Motor neuron (in vitro differentiated cells): ENCODE measurements around the gene LRRC27. TPM values are rescaled to one million over a fixed set of nuclear protein-coding genes. Genes with fewer than 3 reads are reported as not detected.
"Not testable (repeated sequence)": the region's sequence is repeated elsewhere in the genome, so short reads cannot be mapped to it uniquely, and the experiment has no call there.

Experiments
- ATAC-seq, 8 experiments: fragments of 200-7000 bp; cut with Tn5 transposase; replicated peaks in 6 of 8; 2 replicates each; pipeline ENCODE4 v1.8.0; 2021; ENCODE audit warnings: mild to moderate bottlenecking in 8 of 8, moderate library complexity in 8 of 8
- H3K27ac ChIP-seq, 2 donors: fragments of 250-450 bp; sonication (Bioruptor Pico); 2 replicates each; pipeline ENCODE4 v1.9.0; 2021; ENCODE audit warnings: antibody characterized with exemption in 2 of 2, mild to moderate bottlenecking in 2 of 2, moderate library complexity in 1 of 2
- H3K4me1 ChIP-seq, 2 donors: fragments of 250-450 bp; sonication (Bioruptor Pico); replicated peaks in 1 of 2; 2 replicates each; pipeline ENCODE4 v1.6.1; 2021; ENCODE audit warnings: antibody characterized with exemption in 2 of 2, mild to moderate bottlenecking in 2 of 2, moderate library complexity in 1 of 2
- H3K4me3 ChIP-seq, 5 donors: fragments of 250-450 bp; sonication (Bioruptor Pico); 2 replicates each; pipeline ENCODE4 v1.9.0; 2021; ENCODE audit warnings: antibody characterized with exemption in 5 of 5, mild to moderate bottlenecking in 5 of 5, moderate library complexity in 4 of 5
- WGBS, 10 experiments: fragments of 450-650 bp; shearing (Covaris generic); methylation state at CpG; one replicate each; pipeline ENCODE4 v1.0.0; 2022; 5-methylcytosine and 5-hydroxymethylcytosine counted together
- in situ Hi-C, 9 experiments: fragments of 400-800 bp; cut with MboI; loops; one replicate each; pipeline ENCODE4 v1.15.0; 2021; ENCODE audit warnings: low sequenced_read_pairs in 9 of 9, low pct_unique_long_range_greater_than_20kb in 2 of 9; ENCODE audit not compliant: unreplicated experiment in 9 of 9
- total RNA-seq, 8 experiments: library from RNA; unstranded; fragments of 300-600 nt; gene quantifications; 2 replicates each; pipeline versions ENCODE4 v1.2.3 to v1.2.4, GENCODE V29; 2022

Gene LRRC27
- total RNA-seq, 8 experiments from 2014 or later, result 7.2 to 21.5 (median 15.1) TPM

DNA sequence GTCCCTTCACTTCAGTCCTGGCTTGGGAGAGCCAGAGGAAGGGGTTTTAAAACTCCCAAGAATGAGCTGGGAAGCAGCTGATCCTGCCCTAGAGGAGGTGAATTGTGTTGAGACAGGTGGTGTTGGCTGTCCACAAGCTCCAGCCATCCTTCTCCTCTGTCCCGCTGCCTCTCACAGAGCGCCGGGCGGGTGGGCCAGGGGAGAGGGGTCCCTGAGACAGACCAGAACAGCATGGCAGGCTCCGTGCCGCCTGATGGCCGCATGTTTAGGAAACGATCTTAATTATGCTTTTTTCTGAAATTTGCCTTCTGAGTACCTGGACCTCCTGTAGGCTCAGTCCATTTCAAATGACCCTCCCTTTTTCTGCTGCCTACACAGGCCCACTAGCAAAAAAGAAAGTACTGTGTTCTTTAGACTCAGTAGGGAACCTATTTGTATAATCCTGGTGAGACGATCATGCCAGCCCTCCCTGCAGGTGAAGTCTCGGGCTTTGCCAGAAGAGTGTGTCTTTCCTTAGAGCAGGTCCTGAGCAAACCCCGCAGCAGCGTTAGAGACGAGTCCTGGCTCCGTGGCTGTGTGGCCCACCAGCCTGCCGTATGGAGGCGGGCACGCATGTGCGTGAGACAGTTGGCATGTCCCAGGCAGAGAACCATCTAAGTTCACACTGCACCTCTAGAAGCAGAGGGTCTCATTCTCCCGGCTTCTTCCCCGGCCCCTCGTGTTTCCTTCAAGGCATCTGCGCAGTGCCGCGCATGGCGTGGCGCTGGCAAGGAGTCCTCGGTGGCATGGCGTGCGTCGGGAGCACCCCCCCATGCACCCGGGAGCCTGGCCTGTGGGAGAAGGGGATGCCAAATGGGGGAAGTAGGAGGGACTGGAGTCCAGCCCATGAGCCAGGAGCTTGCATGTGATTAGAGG, 38.7 kb downstream of the LRRC27 start:
- ATAC-seq, result no peak
- no peak overlapping the region for H3K27ac ChIP-seq
- H3K4me1 ChIP-seq, result peaks cover 0 to 6% of the 10 kb centered on the region in 2 donors
- WGBS, 10 experiments, result 70 to 100% (median 94%) methylated on average over 1 to 16 of the region's 31 CpGs; no CpG with 5 or more reads in 4 of the 10 experiments
- in situ Hi-C loops, result no loop called here
- H3K4me3 ChIP-seq, result no peak overlapping the region

- Histone ChIP-seq H3K4me1 (peaks cover 0 to 6% of the 10 kb centered on the region in 2 donors), H3K27ac (no peak overlapping the region), H3K4me3 (no peak overlapping the region)
- no peak for ATAC-seq
- in situ Hi-C loops, result no loop called here
- 63 to 100% (median 80%) methylated on average over 1 to 8 of the region's 9 CpGs; no CpG with 5 or more reads in 5 of the 10 experiments for WGBS, 10 experiments
These were observed 39.7 kb downstream of the LRRC27 start for GRCh38 chr10:132371641-132372081.

DNA sequence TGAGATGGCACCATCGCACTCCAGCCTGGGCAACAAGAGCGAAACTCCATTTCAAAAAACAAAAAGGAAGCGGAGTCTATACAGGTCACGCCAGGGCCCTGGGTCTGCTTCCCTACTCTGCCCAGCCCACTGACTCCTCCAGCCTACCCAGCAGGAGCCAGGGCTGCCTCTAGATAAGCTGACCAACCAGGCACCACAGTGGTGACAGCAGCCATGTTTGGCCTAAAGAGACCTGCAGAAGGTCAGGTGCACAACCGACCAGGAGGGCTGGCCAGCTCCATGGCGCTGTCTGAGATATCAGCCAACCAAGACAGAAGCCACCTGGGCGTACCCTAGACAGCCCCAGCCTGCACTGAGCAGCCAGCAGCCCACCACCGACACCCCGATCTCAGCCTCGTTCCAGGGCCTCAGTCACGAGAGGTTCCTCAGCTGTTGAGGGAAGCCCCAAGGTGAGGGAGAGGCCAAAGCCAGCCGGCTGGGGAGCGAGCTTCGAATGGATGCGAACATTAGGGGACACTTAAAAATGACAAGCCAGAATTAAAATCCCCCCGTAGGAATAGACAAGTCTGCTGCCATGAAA, 40.6 kb downstream of the LRRC27 start:
- WGBS, 10 experiments, result 40 to 100% (median 87%) methylated on average over 1 to 9 of the region's 16 CpGs; no CpG with 5 or more reads in 2 of the 10 experiments
- Histone ChIP-seq H3K4me3 (no peak overlapping the region), H3K27ac (no peak overlapping the region), H3K4me1 (peaks cover 0 to 6% of the 10 kb centered on the region in 2 donors)
- ATAC-seq, result no peak
- in situ Hi-C loops, result no loop called here

DNA sequence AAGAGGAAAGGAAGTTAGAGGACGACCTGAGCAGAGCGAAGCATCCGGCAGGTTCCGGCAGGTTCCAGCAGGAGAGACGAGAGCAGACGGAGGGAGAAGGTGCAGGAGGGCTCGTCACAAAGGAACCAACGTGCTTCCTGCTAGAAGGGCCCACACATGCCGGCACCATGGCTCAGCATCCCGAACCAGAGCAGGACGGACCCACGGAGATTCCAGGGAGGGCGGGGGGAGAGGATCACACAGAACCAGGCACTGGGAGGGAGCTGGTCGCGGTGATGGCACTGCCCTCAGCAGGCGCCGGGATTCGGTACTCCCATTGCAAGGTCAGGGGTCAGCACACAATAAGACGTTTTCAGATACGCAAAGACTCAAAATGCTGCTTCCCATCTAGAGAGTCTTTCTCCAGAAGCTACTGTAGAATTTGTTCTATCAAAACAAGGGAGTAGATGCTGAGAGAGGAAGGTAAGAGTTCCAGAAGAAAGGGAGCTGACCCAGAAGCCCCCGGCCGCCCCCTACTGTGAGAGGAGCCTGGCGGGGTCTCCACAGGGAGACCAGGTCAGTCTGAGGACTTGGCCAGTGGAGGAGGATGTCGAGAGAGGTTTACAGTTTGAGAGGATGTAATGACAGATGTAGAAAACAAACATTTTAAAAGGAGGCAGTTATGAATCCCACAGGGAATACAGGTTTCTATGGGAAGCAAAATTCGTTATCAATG, 41.4 kb downstream of the LRRC27 start:
- no peak for ATAC-seq
- in situ Hi-C loops, result no loop called here
- Histone ChIP-seq H3K27ac (no peak overlapping the region), H3K4me3 (no peak overlapping the region), H3K4me1 (peaks cover 0 to 6% of the 10 kb centered on the region in 2 donors)
- WGBS, 10 experiments, result 69 to 93% (median 85%) methylated on average over 2 to 17 of the region's 25 CpGs

DNA sequence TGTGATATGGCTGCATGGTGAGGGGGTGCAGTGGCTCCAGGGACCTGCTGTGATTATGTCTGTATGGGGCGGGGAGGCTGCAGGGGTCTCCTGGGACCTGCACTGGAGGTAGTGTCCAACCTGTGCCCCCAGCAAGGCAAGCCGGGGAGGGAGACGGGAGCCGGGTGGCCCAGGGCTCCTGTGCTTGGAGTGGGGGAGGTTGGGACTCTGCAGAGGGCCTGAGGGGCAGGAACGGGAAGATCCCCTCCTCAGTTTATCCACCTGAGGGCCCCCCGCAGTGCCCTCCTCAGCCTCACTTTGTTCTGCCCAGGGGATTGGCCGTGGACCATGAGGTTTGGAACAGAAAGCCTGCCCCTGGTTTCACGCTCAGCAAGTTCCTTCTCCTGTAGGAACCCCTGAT, 42.2 kb downstream of the LRRC27 start:
- no peak overlapping the region for H3K27ac ChIP-seq
- in situ Hi-C loops, result no loop called here
- WGBS, 10 experiments, result 88 to 100% (median 90%) methylated on average over 1 to 2 of the region's 8 CpGs; no CpG with 5 or more reads in 7 of the 10 experiments
- no peak for ATAC-seq
- peaks cover 0 to 6% of the 10 kb centered on the region in 2 donors for H3K4me1 ChIP-seq
- H3K4me3 ChIP-seq, result no peak overlapping the region

DNA sequence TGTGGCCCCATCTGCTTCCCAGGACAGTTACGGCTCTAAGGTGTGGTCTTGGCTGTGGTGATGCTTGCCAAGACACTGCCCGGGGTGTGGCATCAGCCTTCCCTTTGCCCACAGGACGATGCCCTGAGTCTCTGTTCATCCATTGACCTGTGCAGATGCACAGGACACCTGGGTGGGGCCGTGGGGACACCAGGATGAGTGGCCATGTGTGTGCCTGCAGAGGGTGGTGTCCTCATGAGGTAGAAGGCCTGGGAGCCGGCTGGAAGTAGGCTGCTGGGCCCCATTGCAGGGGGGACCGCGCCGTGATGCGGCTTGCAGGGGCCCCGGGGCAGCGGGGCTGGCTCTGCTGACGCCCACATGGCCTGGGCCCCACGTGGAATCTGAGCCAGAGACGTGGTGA, 42.6 kb downstream of the LRRC27 start:
- 20 to 100% (median 56%) methylated on average over 1 to 3 of the region's 14 CpGs; no CpG with 5 or more reads in 6 of the 10 experiments for WGBS, 10 experiments
- Histone ChIP-seq H3K4me3 (no peak overlapping the region), H3K4me1 (peaks cover 0 to 6% of the 10 kb centered on the region in 2 donors), H3K27ac (no peak overlapping the region)
- ATAC-seq, result peak in 1 of 8 experiments; percentile 18
- in situ Hi-C loops, result loop anchor here in 1 of 9 experiments (25.0 kb wide), 1 partner anchor 263 kb away; no protein-coding TSS in a partner anchor

DNA sequence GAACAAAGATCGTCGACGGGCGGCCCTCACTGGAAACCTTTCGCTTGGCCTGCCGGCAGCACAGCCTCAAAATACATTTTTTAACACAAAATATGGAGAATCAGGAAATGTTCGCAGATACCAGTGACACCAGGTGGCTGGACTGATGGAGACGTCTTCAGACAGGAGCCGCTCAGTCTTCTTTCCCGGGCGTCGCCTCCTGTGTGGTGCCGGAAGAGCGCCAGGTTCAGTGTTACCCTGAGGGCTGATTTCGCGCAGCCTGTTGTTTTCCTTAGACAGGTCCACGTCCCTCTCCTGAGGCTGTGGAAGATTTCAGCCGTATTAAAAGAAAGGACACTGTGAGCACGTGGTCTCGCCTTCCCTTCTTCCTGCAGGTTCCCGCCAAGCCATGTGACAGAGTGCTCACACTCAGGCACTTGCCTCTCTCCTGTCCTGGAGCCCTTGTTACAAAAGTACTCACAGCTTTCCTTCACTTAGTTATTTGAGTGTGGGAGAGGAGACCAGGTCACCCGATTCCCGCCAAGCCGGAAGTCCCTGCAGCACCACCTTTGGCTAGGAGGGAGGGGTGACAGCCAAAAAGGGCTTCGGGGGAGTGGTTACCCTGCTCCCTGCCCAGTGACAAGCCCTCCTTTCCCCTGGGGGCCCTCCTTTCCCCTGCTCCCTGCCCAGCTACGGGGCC, 43.3 kb downstream of the LRRC27 start:
- Histone ChIP-seq H3K4me3 (no peak overlapping the region), H3K27ac (no peak overlapping the region), H3K4me1 (peaks cover 0 to 6% of the 10 kb centered on the region in 2 donors)
- peak in 5 of 8 experiments; percentile 23 to 49 (median 45) for ATAC-seq
- in situ Hi-C loops, result loop anchor here in 1 of 9 experiments (25.0 kb wide), 1 partner anchor 262 kb away; no protein-coding TSS in a partner anchor
- WGBS, 10 experiments, result 70 to 100% (median 86%) methylated on average over 1 to 13 of the region's 26 CpGs; no CpG with 5 or more reads in 2 of the 10 experiments

DNA sequence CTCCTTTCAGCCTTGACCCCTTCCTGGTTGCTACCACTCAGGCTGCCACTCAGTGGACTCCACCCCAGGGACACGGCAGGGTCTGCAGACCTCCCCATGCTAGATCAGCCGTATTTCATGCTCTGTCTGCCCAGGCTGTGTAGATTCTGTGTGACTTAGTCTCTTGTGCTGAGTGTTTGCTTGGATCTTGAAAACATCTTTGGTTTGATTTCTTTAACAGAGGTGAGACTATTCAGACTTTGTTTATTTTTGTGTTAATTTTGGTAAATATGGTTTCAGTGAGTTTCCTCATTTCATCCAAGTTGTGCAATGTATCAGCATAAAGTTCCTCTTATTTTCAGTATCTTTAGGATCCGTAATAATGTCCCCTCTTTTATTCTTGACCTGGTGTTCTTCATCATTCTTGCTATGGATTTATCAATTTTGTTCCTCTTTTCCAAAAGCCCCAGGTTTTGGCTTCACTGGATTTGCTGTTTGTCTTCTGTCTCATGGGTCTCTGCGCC, 43.9 kb downstream of the LRRC27 start:
- peak in 2 of 8 experiments; percentile 13 to 39 for ATAC-seq
- in situ Hi-C loops, result loop anchor here in 1 of 9 experiments (25.0 kb wide), 1 partner anchor 261 kb away; no protein-coding TSS in a partner anchor
- peaks cover 0 to 6% of the 10 kb centered on the region in 2 donors for H3K4me1 ChIP-seq
- no peak overlapping the region for H3K27ac ChIP-seq
- no peak overlapping the region for H3K4me3 ChIP-seq
- WGBS, 10 experiments, result 71 to 100% (median 100%) methylated on average over 1 to 3 of the region's 4 CpGs; no CpG with 5 or more reads in 1 of the 10 experiments

- no peak overlapping the region for H3K27ac ChIP-seq
- WGBS, 10 experiments, result 77 to 100% (median 89%) methylated on average over 1 to 9 of the region's 15 CpGs; no CpG with 5 or more reads in 3 of the 10 experiments
- peaks cover 0 to 6% of the 10 kb centered on the region in 2 donors for H3K4me1 ChIP-seq
- ATAC-seq, result no peak
- in situ Hi-C loops, result loop anchor here in 1 of 9 experiments (25.0 kb wide), 1 partner anchor 261 kb away; no protein-coding TSS in a partner anchor
- H3K4me3 ChIP-seq, result no peak overlapping the region
These were observed 44.4 kb downstream of the LRRC27 start for GRCh38 chr10:132376394-132376851.

GRCh38 chr10:132377326-132377725, 45.3 kb downstream of the LRRC27 start:
- Histone ChIP-seq H3K4me3 (no peak overlapping the region), H3K4me1 (peaks cover 0 to 6% of the 10 kb centered on the region in 2 donors), H3K27ac (no peak overlapping the region)
- in situ Hi-C loops, result loop anchor here in 1 of 9 experiments (25.0 kb wide), 1 partner anchor 260 kb away; no protein-coding TSS in a partner anchor
- 70 to 100% (median 95%) methylated on average over 1 to 7 of the region's 7 CpGs for WGBS, 10 experiments
- no peak for ATAC-seq

- in situ Hi-C loops, result loop anchor here in 1 of 9 experiments (25.0 kb wide), 1 partner anchor 258 kb away; no protein-coding TSS in a partner anchor
- H3K4me1 ChIP-seq, H3K4me3 ChIP-seq, H3K27ac ChIP-seq, ATAC-seq: not testable (repeated sequence)
- 74 to 100% (median 85%) methylated on average over 2 to 11 of the region's 16 CpGs; no CpG with 5 or more reads in 1 of the 10 experiments for WGBS, 10 experiments
These were observed 47.0 kb downstream of the LRRC27 start for GRCh38 chr10:132379026-132379425.
